ENCODE data around the gene PTP4A1.

PTP4A1 gene

GRCh38 chr6:63561288-63561687, 11.0 kb upstream of the PTP4A1 start:
- ChIA-PET POLR2A (no interaction called here), CTCF (interaction anchor here (1.4 kb wide), 1 partner anchor 13 kb away, joined by 3 read pairs; no protein-coding TSS in a partner anchor)
- no peak for DNase-seq (ENCODE audit: extremely low spot score)
- TF ChIP-seq CTCF (IDR thresholded peaks at IDR 0.05; ENCODE audit: control extremely low read depth, extremely low read depth, low read depth, missing control alignments) = no peak

GRCh38 chr6:63563235-63563634, 9.0 kb upstream of the PTP4A1 start:
- ChIA-PET POLR2A (no interaction called here), CTCF (interaction anchor here (3.2 kb wide), 1 partner anchor 11 kb away, joined by 12 read pairs; no protein-coding TSS in a partner anchor)
- no peak for DNase-seq (ENCODE audit: extremely low spot score)
- no peak for TF ChIP-seq CTCF (IDR thresholded peaks at IDR 0.05; ENCODE audit: control extremely low read depth, extremely low read depth, low read depth, missing control alignments)

- no peak for TF ChIP-seq CTCF (IDR thresholded peaks at IDR 0.05; ENCODE audit: control extremely low read depth, extremely low read depth, low read depth, missing control alignments)
- no peak for DNase-seq (ENCODE audit: extremely low spot score)
- CTCF ChIA-PET = interaction anchor here (0.9 to 3.2 kb wide), 3 partner anchors 9 to 33 kb away, joined by 3 to 12 read pairs (median 3); no protein-coding TSS in a partner anchor
- POLR2A ChIA-PET = no interaction called here
Observed at GRCh38 chr6:63565058-63565726, 7.1 kb upstream of the PTP4A1 start.

- no peak for TF ChIP-seq CTCF (IDR thresholded peaks at IDR 0.05; ENCODE audit: control extremely low read depth, extremely low read depth, low read depth, missing control alignments)
- no peak for DNase-seq (ENCODE audit: extremely low spot score)
- ChIA-PET POLR2A (no interaction called here), CTCF (interaction anchor here (0.9 to 3.2 kb wide), 4 partner anchors 8 to 87 kb away, joined by 3 to 12 read pairs (median 3); no protein-coding TSS in a partner anchor)
Observed at GRCh38 chr6:63565727-63566596, 6.3 kb upstream of the PTP4A1 start.

- ChIA-PET POLR2A (no interaction called here), CTCF (interaction anchor here (0.7 to 1.1 kb wide), 3 partner anchors 9 to 215 kb away, joined by 3 to 4 read pairs (median 4); no protein-coding TSS in a partner anchor)
- TF ChIP-seq CTCF (IDR thresholded peaks at IDR 0.05; ENCODE audit: control extremely low read depth, extremely low read depth, low read depth, missing control alignments) = no peak
- DNase-seq (ENCODE audit: extremely low spot score) = no peak
Observed at GRCh38 chr6:63567966-63568365, 4.3 kb upstream of the PTP4A1 start.

GRCh38 chr6:63571361-63572043, 778 bp upstream of the PTP4A1 start:
- ChIA-PET CTCF (no interaction called here), POLR2A (no interaction called here)
- DNase-seq (ENCODE audit: extremely low spot score) = no peak
- no peak for TF ChIP-seq CTCF (IDR thresholded peaks at IDR 0.05; ENCODE audit: control extremely low read depth, extremely low read depth, low read depth, missing control alignments)

All from GM10248 (cell line).